ENCODE results near the gene SHBG. TPM values are rescaled to one million over a fixed set of nuclear protein-coding genes. Genes with fewer than 3 reads are reported as not detected.

Gene SHBG
- total RNA-seq, 2 experiments from 2014 or later: not detected

DNA sequence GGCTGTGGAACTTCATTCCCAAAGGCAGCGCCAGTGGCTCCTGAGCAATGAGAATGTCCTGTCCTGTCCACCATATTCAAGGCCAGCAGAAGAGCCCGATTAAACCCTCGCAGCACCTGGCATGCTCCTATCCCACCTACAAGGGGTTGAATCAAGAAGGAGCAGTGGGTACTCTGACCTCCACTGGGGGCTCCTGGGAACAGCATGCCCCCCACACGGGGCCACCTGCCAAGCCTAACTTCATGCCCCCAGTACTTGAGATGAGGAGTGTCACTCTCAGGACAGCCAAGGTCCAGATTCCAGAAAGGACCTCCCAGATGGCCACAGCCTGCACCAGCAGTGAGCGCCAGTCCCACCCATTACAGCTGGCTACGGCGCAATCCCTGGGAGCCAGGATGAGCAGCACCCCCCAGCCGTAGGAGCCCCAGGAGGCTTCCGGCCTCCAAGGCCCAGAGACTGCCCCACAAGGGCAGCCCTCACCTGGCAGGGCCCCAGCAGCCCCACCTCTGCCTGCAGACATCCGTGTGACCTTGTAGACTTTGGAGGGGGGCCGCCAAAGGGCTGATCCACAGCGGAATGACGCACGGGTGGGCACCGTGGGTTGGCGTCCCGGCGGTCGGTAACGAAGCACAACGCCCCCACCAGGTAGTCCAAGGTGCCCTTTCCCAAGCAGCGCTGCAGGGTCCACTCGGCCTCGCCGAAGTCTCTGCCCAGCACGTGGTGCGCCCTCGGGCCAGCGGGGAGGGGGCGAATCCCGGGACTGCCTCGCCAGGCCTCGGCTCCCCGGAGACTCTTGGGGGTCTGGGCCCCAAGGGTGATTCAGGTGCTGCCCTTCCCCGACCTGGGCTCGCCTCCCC is 47.3 kb upstream of the SHBG start:
- peak overlapping the region in 1 of 2 donors; percentile 98 for H3K27ac ChIP-seq (ENCODE audit: low read depth in 1 of 2, low read length in 2 of 2)
- no peaks in the 10 kb centered on the region for H3K27me3 ChIP-seq (ENCODE audit: control insufficient read depth in 1 of 2, insufficient read depth in 2 of 2, low read length in 2 of 2)
- H3K27ac Mint-ChIP-seq: peak overlapping the region; percentile 98
- H3K36me3 Mint-ChIP-seq (ENCODE audit: low read depth): peaks cover 54% of the 10 kb centered on the region
- DNase-seq (peak in 1 of 14 experiments; percentile 55), ATAC-seq (ENCODE audit: poor library complexity) (no peak)
- POLR2A ChIA-PET: interaction anchor here (0.9 to 3.4 kb wide), 22 partner anchors 9 to 536 kb away, joined by 3 to 143 read pairs (median 8); partner anchors contain the start of genes ACAP1, ATP1B2, FXR2 and GABARAP
- H3K9me3 Mint-ChIP-seq: no peaks in the 10 kb centered on the region
- H3K9me3 ChIP-seq (ENCODE audit: control insufficient read depth in 1 of 2, insufficient read depth in 1 of 2, low read length in 2 of 2): peaks cover 0 to 5% of the 10 kb centered on the region in 2 experiments
- H3K4me3 Mint-ChIP-seq: peak overlapping the region; percentile 42
- peaks cover 61% of the 10 kb centered on the region for H3K4me1 Mint-ChIP-seq (ENCODE audit: low read depth)
- H3K36me3 ChIP-seq (ENCODE audit: insufficient read depth, low read length): peaks cover 34% of the 10 kb centered on the region
- intact Hi-C loops (cut with DNase I, micrococcal nuclease): loop anchor here (1.0 to 10.0 kb wide), 4 partner anchors 8 to 538 kb away; partner anchors contain the start of genes SLC16A11 (in 1 of the 2), TP53 (in 1 of the 2) and WRAP53 (in 1 of the 2)
- no peaks in the 10 kb centered on the region for H3K27me3 Mint-ChIP-seq
- peak overlapping the region; percentile 86 for H3K4me3 ChIP-seq (ENCODE audit: low read length)
- CTCF ChIA-PET: interaction anchor here (1.4 to 4.3 kb wide), 3 partner anchors 22 to 227 kb away, joined by 4 to 21 read pairs (median 15); partner anchors contain the start of genes SENP3, TP53 and WRAP53
- TF ChIP-seq, protein P1, sequence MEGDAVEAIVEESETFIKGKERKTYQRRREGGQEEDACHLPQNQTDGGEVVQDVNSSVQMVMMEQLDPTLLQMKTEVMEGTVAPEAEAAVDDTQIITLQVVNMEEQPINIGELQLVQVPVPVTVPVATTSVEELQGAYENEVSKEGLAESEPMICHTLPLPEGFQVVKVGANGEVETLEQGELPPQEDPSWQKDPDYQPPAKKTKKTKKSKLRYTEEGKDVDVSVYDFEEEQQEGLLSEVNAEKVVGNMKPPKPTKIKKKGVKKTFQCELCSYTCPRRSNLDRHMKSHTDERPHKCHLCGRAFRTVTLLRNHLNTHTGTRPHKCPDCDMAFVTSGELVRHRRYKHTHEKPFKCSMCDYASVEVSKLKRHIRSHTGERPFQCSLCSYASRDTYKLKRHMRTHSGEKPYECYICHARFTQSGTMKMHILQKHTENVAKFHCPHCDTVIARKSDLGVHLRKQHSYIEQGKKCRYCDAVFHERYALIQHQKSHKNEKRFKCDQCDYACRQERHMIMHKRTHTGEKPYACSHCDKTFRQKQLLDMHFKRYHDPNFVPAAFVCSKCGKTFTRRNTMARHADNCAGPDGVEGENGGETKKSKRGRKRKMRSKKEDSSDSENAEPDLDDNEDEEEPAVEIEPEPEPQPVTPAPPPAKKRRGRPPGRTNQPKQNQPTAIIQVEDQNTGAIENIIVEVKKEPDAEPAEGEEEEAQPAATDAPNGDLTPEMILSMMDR (IDR thresholded peaks at IDR 0.05): no peak
- H3K4me1 ChIP-seq (ENCODE audit: insufficient read depth, low read length): peaks cover 64% of the 10 kb centered on the region

DNA sequence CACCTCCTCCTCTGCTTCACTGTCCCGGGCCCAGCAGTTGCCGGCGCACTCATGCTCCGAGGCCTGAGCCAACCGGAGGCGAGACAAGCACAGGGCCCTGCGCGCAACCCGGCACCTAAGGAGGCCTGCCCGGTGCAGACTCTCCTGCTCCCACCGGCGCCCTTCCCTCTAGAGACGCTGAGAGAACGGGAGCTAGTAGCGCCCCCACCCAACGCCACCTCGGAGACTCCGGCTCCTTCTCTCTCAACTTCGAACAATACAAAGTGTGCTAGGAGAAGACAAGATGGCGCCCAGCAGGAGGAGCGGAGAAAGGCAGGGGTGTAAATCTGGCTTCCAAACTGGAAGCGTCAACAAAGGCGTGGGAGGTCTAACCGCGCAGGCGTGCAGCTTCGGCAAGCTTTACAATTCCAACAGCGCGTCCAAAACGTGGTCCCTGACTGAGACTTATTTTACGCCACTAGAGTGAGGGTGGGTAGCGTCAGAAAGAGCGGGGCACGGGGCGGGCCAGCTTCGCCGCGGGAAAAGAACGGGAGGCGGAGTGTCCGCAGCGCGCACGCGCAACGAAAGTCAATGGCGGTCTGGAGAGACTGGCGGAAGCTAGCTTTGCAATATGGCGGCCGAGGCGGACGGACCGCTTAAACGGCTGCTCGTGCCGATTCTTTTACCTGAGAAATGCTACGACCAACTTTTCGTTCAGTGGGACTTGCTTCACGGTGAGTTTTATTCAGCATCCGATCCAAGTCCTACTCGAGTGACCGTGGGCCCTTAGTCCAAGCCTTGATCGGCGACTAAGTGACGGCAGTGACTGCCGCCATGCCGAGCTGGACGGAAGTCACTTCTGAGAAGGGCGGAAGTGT is 46.5 kb upstream of the SHBG start, which contains the start of gene MPDU1:
MPDU1 (plus strand) TSS at position 600 of the 857 bp plus-strand sequence; CDS start at position 611, 11 bp downstream.
- H3K27ac Mint-ChIP-seq: peak within 1 kb of the TSS; percentile 98
- intact Hi-C loops (cut with DNase I, micrococcal nuclease): loop anchor here (1.0 to 10.0 kb wide), 4 partner anchors 9 to 539 kb away; partner anchors contain the start of genes SLC16A11 (in 1 of the 2), TP53 (in 1 of the 2) and WRAP53 (in 1 of the 2)
- H3K36me3 Mint-ChIP-seq (ENCODE audit: low read depth): peaks cover 52% of the 10 kb centered on the region
- peak; percentile 89 to 98 (median 94) for DNase-seq
- peak within 1 kb of the TSS; percentile 86 for H3K4me3 ChIP-seq (ENCODE audit: low read length)
- H3K27me3 Mint-ChIP-seq: no peaks in the 10 kb centered on the region
- ChIA-PET CTCF (interaction anchor here (0.8 to 4.3 kb wide), 8 partner anchors 12 to 561 kb away, joined by 3 to 21 read pairs (median 4); partner anchors contain the start of genes FXR2, SENP3, TP53 and WRAP53), POLR2A (interaction anchor here (0.5 to 3.4 kb wide), 40 partner anchors 9 to 572 kb away, joined by 3 to 143 read pairs (median 5); partner anchors contain the start of genes ACAP1, ATP1B2, DVL2 and FXR2)
- peaks cover 34% of the 10 kb centered on the region for H3K36me3 ChIP-seq (ENCODE audit: insufficient read depth, low read length)
- H3K27ac ChIP-seq (ENCODE audit: low read depth in 1 of 2, low read length in 2 of 2): peak within 1 kb of the TSS; percentile 78 to 98
- peaks cover 52% of the 10 kb centered on the region for H3K4me1 Mint-ChIP-seq (ENCODE audit: low read depth)
- H3K27me3 ChIP-seq (ENCODE audit: control insufficient read depth in 1 of 2, insufficient read depth in 2 of 2, low read length in 2 of 2): no peaks in the 10 kb centered on the region
- TF ChIP-seq, protein P1 (IDR thresholded peaks at IDR 0.05): no peak
- ATAC-seq (ENCODE audit: poor library complexity): peak; percentile 85
- no peaks in the 10 kb centered on the region for H3K9me3 Mint-ChIP-seq
- H3K9me3 ChIP-seq (ENCODE audit: control insufficient read depth in 1 of 2, insufficient read depth in 1 of 2, low read length in 2 of 2): peaks cover 0 to 5% of the 10 kb centered on the region in 2 experiments
- H3K4me3 Mint-ChIP-seq: peak within 1 kb of the TSS; percentile 98
- peaks cover 56% of the 10 kb centered on the region for H3K4me1 ChIP-seq (ENCODE audit: insufficient read depth, low read length)
